ENCODE results near the gene PLEKHM2. TPM values are rescaled to one million over a fixed set of nuclear protein-coding genes. Genes with fewer than 3 reads are reported as not detected.

The PLEKHM2 gene
- total and polyA plus RNA-seq, 9 donors, result 22.1 to 81.8 (median 50.1) TPM

GRCh38 chr1:15748690-15749398 lies 64.7 kb downstream of the PLEKHM2 start:
- Histone ChIP-seq H3K27me3 (no peaks in the 10 kb centered on the region), H3K36me3 (no peaks in the 10 kb centered on the region), H3K9me3 (no peaks in the 10 kb centered on the region), H3K4me1 (ENCODE audit: insufficient read depth) (peaks cover 17% of the 10 kb centered on the region), H3K27ac (no peak overlapping the region), H3K4me3 (no peak overlapping the region)
- WGBS, 3 donors, result 81 to 86% (median 81%) methylated on average over 10 of the region's 10 CpGs
- TF ChIP-seq EP300 (IDR thresholded peaks at IDR 0.05) (no peak), CTCF (IDR thresholded peaks at IDR 0.05) (no peak), POLR2A (IDR thresholded peaks at IDR 0.05) (no peak)
- intact Hi-C loops (cut with DNase I), result loop anchor here in 2 of 4 donors (10.0 kb wide), 2 partner anchors 154 to 424 kb away; no protein-coding TSS in a partner anchor
- DNase-seq, result no peak

GRCh38 chr1:15749399-15750291 lies 65.5 kb downstream of the PLEKHM2 start:
- peak in 4 of 5 donors; percentile 39 to 68 (median 65) for DNase-seq

GRCh38 chr1:15750924-15751323 lies 66.8 kb downstream of the PLEKHM2 start:
- H3K9me3 ChIP-seq, result no peaks in the 10 kb centered on the region
- intact Hi-C loops (cut with DNase I), result no loop called here
- 83 to 90% (median 86%) methylated on average over 12 of the region's 12 CpGs for whole genome bisulfite sequencing, 3 donors
- H3K36me3 ChIP-seq, result no peaks in the 10 kb centered on the region
- H3K27me3 ChIP-seq, result no peaks in the 10 kb centered on the region
- DNase-seq, result no peak
- H3K4me1 ChIP-seq (ENCODE audit: insufficient read depth), result peaks cover 17% of the 10 kb centered on the region
- TF ChIP-seq POLR2A (IDR thresholded peaks at IDR 0.05) (no peak), CTCF (IDR thresholded peaks at IDR 0.05) (no peak), EP300 (IDR thresholded peaks at IDR 0.05) (no peak)
- H3K27ac ChIP-seq, result no peak overlapping the region
- H3K4me3 ChIP-seq, result no peak overlapping the region

More at GRCh38 chr1:15749399-15750291, 65.5 kb downstream of the PLEKHM2 start:
- peak overlapping the region in 1 of 2 donors; percentile 19 for H3K27ac ChIP-seq
- intact Hi-C loops (cut with DNase I), result loop anchor here in 2 of 4 donors (10.0 kb wide), 2 partner anchors 155 to 425 kb away; no protein-coding TSS in a partner anchor
- no peaks in the 10 kb centered on the region for H3K9me3 ChIP-seq
- H3K4me1 ChIP-seq (ENCODE audit: insufficient read depth), result peaks cover 17% of the 10 kb centered on the region
- no peaks in the 10 kb centered on the region for H3K27me3 ChIP-seq
- no peaks in the 10 kb centered on the region for H3K36me3 ChIP-seq
- TF ChIP-seq EP300 (IDR thresholded peaks at IDR 0.05), result no peak
- TF ChIP-seq POLR2A (IDR thresholded peaks at IDR 0.05), result no peak
- TF ChIP-seq CTCF (IDR thresholded peaks at IDR 0.05), result no peak
- WGBS, 3 donors, result 35 to 45% (median 44%) methylated on average over 16 to 19 of the region's 19 CpGs
- no peak overlapping the region for H3K4me3 ChIP-seq

GRCh38 chr1:15751717-15752116 lies 67.6 kb downstream of the PLEKHM2 start:
- 84 to 91% (median 89%) methylated on average over 10 of the region's 10 CpGs for WGBS, 3 donors
- H3K4me1 ChIP-seq (ENCODE audit: insufficient read depth), result peaks cover 17% of the 10 kb centered on the region
- TF ChIP-seq EP300 (IDR thresholded peaks at IDR 0.05) (no peak), CTCF (IDR thresholded peaks at IDR 0.05) (no peak), POLR2A (IDR thresholded peaks at IDR 0.05) (no peak)
- no peak overlapping the region for H3K27ac ChIP-seq
- no peaks in the 10 kb centered on the region for H3K36me3 ChIP-seq
- no peak overlapping the region for H3K4me3 ChIP-seq
- no peaks in the 10 kb centered on the region for H3K27me3 ChIP-seq
- no peaks in the 10 kb centered on the region for H3K9me3 ChIP-seq
- intact Hi-C loops (cut with DNase I), result no loop called here
- DNase-seq, result no peak

Measured in ovary (tissue), 9 donors.